Ectodermal cell (in vitro differentiated cells): ENCODE measurements around the gene CSMD2.

Experiments
- H3K27ac ChIP-seq: 2 replicates; pipeline ENCODE4 v1.7.0; 2013; ENCODE audit warnings: mild to moderate bottlenecking, low read depth, low read length; ENCODE audit not compliant: insufficient read depth, poor library complexity, severe bottlenecking
- H3K27me3 ChIP-seq: 2 replicates; pipeline ENCODE4 v1.7.0; 2013; ENCODE audit warnings: mild to moderate bottlenecking, low read length; ENCODE audit not compliant: insufficient read depth, control insufficient read depth, poor library complexity, severe bottlenecking
- H3K36me3 ChIP-seq: one replicate; pipeline ENCODE4 v1.7.0; 2013; ENCODE audit warnings: low read length; ENCODE audit not compliant: control insufficient read depth, insufficient read depth
- H3K4me1 ChIP-seq: one replicate; pipeline ENCODE4 v1.7.0; 2013; ENCODE audit warnings: low read length; ENCODE audit not compliant: control insufficient read depth, insufficient read depth
- H3K4me3 ChIP-seq: 2 replicates; pipeline ENCODE4 v1.7.0; 2013; ENCODE audit warnings: low read depth, low read length, control low read depth; ENCODE audit not compliant: insufficient read depth
- H3K9me3 ChIP-seq: 2 replicates; pipeline ENCODE4 v1.7.0; 2013; ENCODE audit warnings: mild to moderate bottlenecking, low read length, moderate library complexity; ENCODE audit not compliant: control insufficient read depth
- WGBS, 2 experiments: methylation state at CpG; one replicate each; pipeline ENCODE4 v1.1.7; 2013; ENCODE audit warnings: missing lambda C conversion rate in 2 of 2; 5-methylcytosine and 5-hydroxymethylcytosine counted together

Gene CSMD2

DNA sequence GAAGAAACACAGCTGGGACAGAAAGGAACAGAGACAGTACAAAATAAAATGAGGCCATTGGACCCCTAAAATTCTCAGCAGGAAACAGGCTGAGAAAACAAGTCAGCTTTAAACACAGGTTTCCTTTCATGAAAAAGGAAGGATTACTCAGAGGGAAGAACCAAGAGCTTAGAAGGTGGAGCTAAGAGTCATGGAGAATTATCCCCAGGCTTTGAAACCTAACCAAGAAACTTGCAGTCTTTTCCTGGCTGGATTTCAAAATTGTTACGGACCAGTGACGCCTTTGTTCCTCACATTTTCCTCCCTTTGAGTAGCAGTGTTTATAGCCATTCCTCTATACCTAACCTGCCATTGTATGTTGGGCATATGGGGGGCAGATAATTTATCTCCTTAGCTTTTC lies 292.3 kb downstream of the CSMD2 start:
- WGBS, 2 experiments: 57 to 71% methylated on average over 2 of the region's 2 CpGs
- Histone ChIP-seq H3K9me3 (peaks cover 2% of the 10 kb centered on the region), H3K27ac (peak overlapping the region; percentile 86), H3K4me1 (peaks cover 14% of the 10 kb centered on the region), H3K4me3 (no peak overlapping the region), H3K36me3 (no peaks in the 10 kb centered on the region), H3K27me3 (no peaks in the 10 kb centered on the region)

DNA sequence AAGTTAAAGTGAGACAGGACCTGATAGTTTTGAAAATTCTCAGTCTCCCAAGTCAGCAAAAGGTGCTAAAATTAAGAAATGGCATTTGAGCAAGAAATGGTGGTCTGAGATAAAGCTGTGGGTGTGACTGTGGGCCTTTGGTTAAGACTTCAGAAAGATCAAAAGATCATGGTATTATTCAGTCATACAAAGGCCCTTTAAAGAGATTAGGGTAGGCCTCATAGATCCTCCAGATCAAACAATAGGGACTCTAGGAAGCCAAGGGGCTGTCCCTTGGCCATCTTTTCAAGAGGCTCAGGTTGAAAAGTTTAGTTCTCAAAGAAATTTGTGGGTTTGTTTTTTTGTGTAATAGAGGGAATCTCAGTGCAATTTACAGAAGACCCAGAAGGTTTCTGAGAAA lies 292.8 kb downstream of the CSMD2 start:
- peak overlapping the region; percentile 86 for H3K27ac ChIP-seq
- peaks cover 2% of the 10 kb centered on the region for H3K9me3 ChIP-seq
- H3K4me1 ChIP-seq: peaks cover 14% of the 10 kb centered on the region
- H3K36me3 ChIP-seq: no peaks in the 10 kb centered on the region
- H3K4me3 ChIP-seq: no peak overlapping the region
- no peaks in the 10 kb centered on the region for H3K27me3 ChIP-seq

DNA sequence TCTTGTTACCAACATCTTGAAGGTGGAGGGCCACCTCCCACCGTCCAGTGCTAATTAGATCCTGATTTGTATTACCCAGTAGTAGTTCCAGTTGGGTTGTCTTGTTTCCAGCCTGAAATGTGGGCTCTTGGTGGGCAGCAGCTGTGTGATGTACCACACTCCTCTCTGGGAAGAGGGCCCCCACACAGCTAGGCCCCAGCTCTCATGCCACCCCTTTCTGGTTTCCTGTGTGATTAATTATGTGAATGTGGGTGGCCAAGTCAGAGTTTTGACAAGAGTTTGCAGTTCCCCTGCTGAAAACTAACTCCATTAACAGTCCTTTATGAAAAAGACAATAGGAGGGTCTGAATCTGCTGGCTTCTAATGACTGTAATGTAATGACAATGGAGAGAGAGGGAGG lies 297.3 kb downstream of the CSMD2 start:
- peaks cover 3% of the 10 kb centered on the region for H3K4me1 ChIP-seq
- H3K4me3 ChIP-seq: no peak overlapping the region
- WGBS, 2 experiments: 61 to 63% methylated on average over 1 of the region's 1 CpG
- H3K36me3 ChIP-seq: no peaks in the 10 kb centered on the region
- H3K9me3 ChIP-seq: peaks cover 2% of the 10 kb centered on the region
- no peaks in the 10 kb centered on the region for H3K27me3 ChIP-seq
- H3K27ac ChIP-seq: no peak overlapping the region

DNA sequence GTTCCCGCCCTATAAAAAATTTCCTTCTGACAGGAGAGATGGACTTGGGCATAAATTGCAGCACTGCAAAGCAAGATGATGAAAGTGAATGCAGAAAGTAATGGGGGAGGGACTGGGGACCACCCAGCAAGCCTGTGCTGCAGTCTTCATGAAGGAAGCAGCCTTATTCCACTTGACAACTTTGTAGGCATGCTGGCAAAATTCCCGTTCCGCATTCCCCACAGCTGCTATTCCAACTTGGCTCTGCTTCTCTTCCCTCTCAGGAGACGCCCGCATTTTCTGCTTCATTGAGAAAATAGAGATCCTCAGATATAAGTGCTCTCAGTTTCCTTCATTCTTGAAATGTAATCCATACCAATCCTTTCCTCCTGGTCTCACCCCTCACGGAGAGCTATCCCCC lies 298.7 kb downstream of the CSMD2 start:
- H3K27me3 ChIP-seq: no peaks in the 10 kb centered on the region
- H3K4me3 ChIP-seq: no peak overlapping the region
- WGBS, 2 experiments: 89 to 90% methylated on average over 6 of the region's 6 CpGs
- H3K36me3 ChIP-seq: no peaks in the 10 kb centered on the region
- peaks cover 2% of the 10 kb centered on the region for H3K9me3 ChIP-seq
- no peak overlapping the region for H3K27ac ChIP-seq
- peaks cover 3% of the 10 kb centered on the region for H3K4me1 ChIP-seq

DNA sequence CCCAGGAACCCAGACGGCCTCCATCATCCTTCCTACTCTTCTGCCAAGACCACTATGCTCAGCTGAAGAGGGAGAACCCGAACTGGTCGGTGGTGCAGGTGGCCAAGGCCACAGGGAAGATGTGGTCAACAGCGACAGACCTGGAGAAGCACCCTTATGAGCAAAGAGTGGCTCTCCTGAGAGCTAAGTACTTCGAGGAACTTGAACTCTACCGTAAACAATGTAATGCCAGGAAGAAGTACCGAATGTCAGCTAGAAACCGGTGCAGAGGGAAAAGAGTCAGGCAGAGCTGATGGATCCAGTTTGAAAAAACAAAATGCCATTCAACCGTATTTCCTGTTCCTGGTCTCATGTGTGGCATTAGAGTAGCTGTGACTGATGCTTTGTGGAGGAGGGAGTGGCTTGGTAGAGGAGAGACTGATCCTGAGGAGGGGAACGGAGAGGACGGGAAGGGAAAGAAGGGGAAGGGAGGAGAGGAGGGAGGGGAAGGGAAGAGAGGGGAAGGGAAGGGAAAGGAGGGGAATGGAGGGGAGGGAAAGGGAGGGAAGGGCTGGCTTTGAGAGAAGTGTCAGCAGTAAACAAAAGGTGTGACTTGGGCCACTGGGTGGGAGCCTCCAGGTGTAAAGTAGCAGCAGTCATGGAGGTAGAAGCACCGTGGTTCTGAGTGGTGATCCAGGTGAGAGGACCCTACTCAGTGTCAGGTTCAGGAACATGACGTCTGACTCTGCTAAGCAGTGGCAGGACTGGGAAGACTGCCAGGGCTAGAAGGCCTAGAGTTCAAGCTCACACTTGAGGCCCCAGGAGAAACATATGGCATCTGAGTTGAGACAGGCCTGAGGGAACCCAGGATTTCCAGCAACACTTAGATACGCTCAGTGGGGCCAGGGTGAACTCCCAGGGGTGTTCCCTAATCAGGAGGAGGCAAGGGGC lies 300.3 kb downstream of the CSMD2 start:
- 92 to 95% methylated on average over 14 of the region's 14 CpGs for WGBS, 2 experiments
- no peaks in the 10 kb centered on the region for H3K27me3 ChIP-seq

DNA sequence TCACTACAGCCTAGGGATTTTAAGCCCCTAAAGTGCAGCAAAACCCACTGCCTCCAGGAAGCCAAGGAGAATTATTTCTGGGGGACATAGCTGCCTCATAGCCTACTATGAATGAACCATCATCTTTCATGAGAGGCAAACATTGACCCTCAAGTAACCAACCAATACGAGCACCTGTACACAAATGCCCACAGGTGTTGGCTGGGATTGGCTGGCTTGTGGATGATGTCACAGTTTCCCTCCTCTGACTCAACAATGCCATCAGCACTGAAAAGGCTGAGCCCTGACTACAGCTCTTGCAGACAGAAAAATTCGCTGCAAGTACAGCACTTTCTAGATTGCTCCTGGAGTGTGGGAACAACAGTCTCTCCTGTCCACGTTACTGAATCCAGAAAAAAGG lies 301.3 kb downstream of the CSMD2 start, which contains the start of gene HMGB4:
TSS of gene HMGB4 (plus strand) at position 301 of the 400 bp plus-strand sequence. CDS start 113 bp downstream, outside the sequence.
- Histone ChIP-seq H3K27me3 (no peaks in the 10 kb centered on the region), H3K36me3 (no peaks in the 10 kb centered on the region), H3K9me3 (peaks cover 2% of the 10 kb centered on the region), H3K27ac (no peak within 1 kb of the TSS), H3K4me3 (no peak within 1 kb of the TSS), H3K4me1 (no peaks in the 10 kb centered on the region)
- WGBS, 2 experiments: 96% methylated on average over 3 of the region's 3 CpGs

More for the DNA sequence above, 300.3 kb downstream of the CSMD2 start:
- Histone ChIP-seq H3K4me3 (no peak overlapping the region), H3K4me1 (peaks cover 3% of the 10 kb centered on the region), H3K36me3 (no peaks in the 10 kb centered on the region), H3K27ac (no peak overlapping the region), H3K9me3 (peaks cover 2% of the 10 kb centered on the region)

DNA sequence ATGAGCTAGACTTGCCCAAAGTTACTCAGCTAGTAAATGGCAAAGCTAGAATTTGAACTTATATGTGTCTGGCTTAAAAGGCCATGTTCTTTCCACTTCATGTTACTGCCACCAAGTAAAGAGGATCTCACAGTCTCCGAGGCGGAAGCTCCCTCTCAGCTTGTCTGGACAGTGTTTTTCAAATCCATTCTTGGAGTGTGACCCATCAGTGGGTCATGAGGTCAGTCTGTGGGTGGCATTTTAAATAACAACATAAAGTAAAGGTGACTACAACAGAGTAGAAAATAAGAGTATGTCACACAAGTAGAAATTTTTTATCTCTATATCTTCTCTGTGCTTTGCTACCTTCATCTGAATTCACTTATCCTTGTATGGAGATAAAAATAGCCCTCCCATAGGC lies 304.4 kb downstream of the CSMD2 start:
- H3K27ac ChIP-seq: no peak overlapping the region
- no peaks in the 10 kb centered on the region for H3K4me1 ChIP-seq
- H3K9me3 ChIP-seq: no peaks in the 10 kb centered on the region
- no peak overlapping the region for H3K4me3 ChIP-seq
- WGBS, 2 experiments: 88 to 92% methylated on average over 2 of the region's 2 CpGs
- no peaks in the 10 kb centered on the region for H3K36me3 ChIP-seq
- no peaks in the 10 kb centered on the region for H3K27me3 ChIP-seq

DNA sequence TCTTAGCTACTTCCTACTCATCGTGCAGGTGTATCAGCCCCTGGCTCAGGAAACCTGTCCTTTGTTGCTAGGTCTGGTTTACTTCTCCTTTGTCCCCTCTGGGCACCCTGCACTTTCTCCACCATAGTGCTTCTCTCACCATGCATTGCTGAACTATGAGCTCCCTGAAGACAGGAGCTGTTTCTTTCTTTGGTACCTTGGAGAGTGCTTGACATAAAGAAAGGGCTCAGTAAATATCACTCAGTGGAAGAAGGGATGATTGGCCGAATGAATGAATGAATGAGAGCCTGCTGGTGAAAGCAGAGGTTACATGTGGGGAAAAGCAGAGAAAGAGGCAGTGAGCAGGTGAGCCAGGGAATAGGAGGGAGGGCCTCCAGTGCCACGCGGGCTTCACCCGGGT lies 310.9 kb downstream of the CSMD2 start:
- Histone ChIP-seq H3K4me3 (no peak overlapping the region), H3K9me3 (no peaks in the 10 kb centered on the region), H3K4me1 (no peaks in the 10 kb centered on the region), H3K27me3 (no peaks in the 10 kb centered on the region), H3K27ac (no peak overlapping the region), H3K36me3 (no peaks in the 10 kb centered on the region)
- WGBS, 2 experiments: 93% methylated on average over 5 of the region's 5 CpGs

DNA sequence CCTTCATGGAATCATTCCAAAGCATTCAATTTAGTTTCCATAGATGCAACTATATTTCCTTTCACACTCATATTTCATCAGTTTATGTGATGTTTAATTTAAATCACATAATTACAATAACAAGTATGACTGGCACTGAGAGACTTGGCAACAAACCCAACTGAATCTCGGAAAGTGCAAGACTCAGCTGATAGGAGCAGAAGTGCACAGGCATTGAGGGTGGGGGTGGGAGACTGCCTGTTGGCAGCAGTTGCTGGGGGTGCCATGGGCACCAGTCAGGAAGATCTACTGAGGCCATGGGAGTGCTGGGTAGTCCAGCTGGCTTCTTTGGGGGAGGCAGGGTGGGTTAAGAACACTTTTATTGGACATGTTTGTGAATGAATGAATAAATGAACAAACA lies 311.6 kb downstream of the CSMD2 start:
- Histone ChIP-seq H3K27me3 (no peaks in the 10 kb centered on the region), H3K4me1 (no peaks in the 10 kb centered on the region), H3K9me3 (no peaks in the 10 kb centered on the region), H3K36me3 (no peaks in the 10 kb centered on the region), H3K27ac (no peak overlapping the region), H3K4me3 (no peak overlapping the region)
- WGBS, 2 experiments: 89 to 100% methylated on average over 1 of the region's 1 CpG

DNA sequence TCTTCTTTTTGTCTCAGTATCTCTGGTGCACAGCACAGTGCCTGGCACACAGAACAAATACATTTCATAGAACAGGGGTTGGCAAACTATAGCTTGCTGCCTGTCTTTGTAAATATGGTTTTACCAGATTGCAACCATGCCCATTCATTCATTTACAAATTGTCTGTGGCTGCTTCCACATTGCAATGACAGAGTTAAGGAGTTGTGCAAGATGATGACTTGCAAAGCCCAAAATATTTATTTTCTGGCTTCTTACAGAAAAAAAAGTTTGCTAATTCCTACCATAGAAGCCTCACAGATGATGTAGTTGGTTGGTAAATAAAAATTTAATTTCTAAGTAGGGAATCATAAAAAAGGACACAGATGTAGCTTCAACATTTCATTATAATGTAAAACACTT lies 312.3 kb downstream of the CSMD2 start:
- Histone ChIP-seq H3K36me3 (no peaks in the 10 kb centered on the region), H3K27ac (no peak overlapping the region), H3K4me1 (no peaks in the 10 kb centered on the region), H3K4me3 (no peak overlapping the region), H3K9me3 (no peaks in the 10 kb centered on the region), H3K27me3 (no peaks in the 10 kb centered on the region)
